ENCODE measurements around the gene WDR37. TPM values are rescaled to one million over a fixed set of nuclear protein-coding genes. Genes with fewer than 3 reads are reported as not detected.

Gene WDR37
- total and polyA plus RNA-seq, 2 donors (not counting 1 experiment from before 2014, with no cell fraction given), result 17.3 to 33.2 TPM

- no peaks in the 10 kb centered on the region for H3K27me3 Mint-ChIP-seq
- Histone ChIP-seq H3K9me3 (ENCODE audit: control extremely low read depth in 1 of 3, control insufficient read depth in 2 of 3, insufficient read depth in 1 of 3, low read length in 2 of 3) (no peaks in the 10 kb centered on the region), H3K79me2 (ENCODE audit: control insufficient read depth, insufficient read depth, low read length) (peaks cover 12% of the 10 kb centered on the region), H3K36me3 (replicated peaks in 1 of 2; ENCODE audit: control extremely low read depth in 1 of 2, control insufficient read depth in 1 of 2, extremely low read depth in 1 of 2, insufficient read depth in 2 of 2, low read length in 1 of 2) (peaks cover 1 to 90% of the 10 kb centered on the region in 2 experiments), H3K27me3 (replicated peaks in 1 of 4; ENCODE audit: control extremely low read depth in 1 of 4, control insufficient read depth in 3 of 4, insufficient read depth in 4 of 4, low read length in 3 of 4) (no peaks in the 10 kb centered on the region), H3K4me1 (ENCODE audit: control insufficient read depth in 2 of 2, insufficient read depth in 2 of 2, low read length in 2 of 2) (no peaks in the 10 kb centered on the region), H3K4me3 (ENCODE audit: control extremely low read depth in 1 of 5, extremely low read depth in 1 of 5, insufficient read depth in 1 of 5, low read depth in 2 of 5, low read length in 4 of 5) (no peak overlapping the region), H3K9ac (ENCODE audit: low read length) (no peak overlapping the region), H3K4me2 (replicated peaks; ENCODE audit: low read depth, low read length, poor library complexity, severe bottlenecking) (no peak overlapping the region), H2AFZ (ENCODE audit: insufficient read depth, low read depth, low read length, poor library complexity, severe bottlenecking) (no peak overlapping the region), H3K27ac (ENCODE audit: low read length in 2 of 2) (no peak overlapping the region), H4K20me1 (ENCODE audit: control insufficient read depth, insufficient read depth, low read length, poor library complexity, severe bottlenecking) (peaks cover 16% of the 10 kb centered on the region)
- intact Hi-C loops (cut with micrococcal nuclease), result no loop called here
- POLR2A ChIA-PET, result no interaction called here
- ATAC-seq (ENCODE audit: low read depth) (no peak), DNase-seq (no peak)
- no peaks in the 10 kb centered on the region for H3K9me3 Mint-ChIP-seq (ENCODE audit: insufficient read depth)
- over 99% methylated on average over 11 of the region's 14 CpGs for WGBS (ENCODE audit: insufficient coverage)
- no peak for TF ChIP-seq EZH2 (IDR thresholded peaks at IDR 0.05; ENCODE audit: borderline replicate concordance, insufficient read depth, low read depth, low read length, poor library complexity, severe bottlenecking)
- TF ChIP-seq CTCF (IDR thresholded peaks at IDR 0.05), result no peak
- H3K27ac Mint-ChIP-seq, result no peak overlapping the region
- peaks cover 3% of the 10 kb centered on the region for H3K4me1 Mint-ChIP-seq
- CTCF ChIA-PET, result no interaction called here
- H3K4me3 Mint-ChIP-seq, result no peak overlapping the region
Observed at GRCh38 chr10:1104971-1105370, 48.8 kb downstream of the WDR37 start.

- H3K27me3 ChIP-seq (replicated peaks in 1 of 4; ENCODE audit: control extremely low read depth in 1 of 4, control insufficient read depth in 3 of 4, insufficient read depth in 4 of 4, low read length in 3 of 4), result no peaks in the 10 kb centered on the region
- no peaks in the 10 kb centered on the region for H3K9me3 Mint-ChIP-seq (ENCODE audit: insufficient read depth)
- H3K79me2 ChIP-seq (ENCODE audit: control insufficient read depth, insufficient read depth, low read length), result peaks cover 18% of the 10 kb centered on the region
- no peak for DNase-seq
- CTCF ChIA-PET, result no interaction called here
- ATAC-seq (ENCODE audit: low read depth), result no peak
- intact Hi-C loops (cut with micrococcal nuclease), result no loop called here
- H3K4me1 Mint-ChIP-seq, result peaks cover 8% of the 10 kb centered on the region
- no peaks in the 10 kb centered on the region for H3K27me3 Mint-ChIP-seq
- no peak for TF ChIP-seq EZH2 (IDR thresholded peaks at IDR 0.05; ENCODE audit: borderline replicate concordance, insufficient read depth, low read depth, low read length, poor library complexity, severe bottlenecking)
- no peak for TF ChIP-seq CTCF (IDR thresholded peaks at IDR 0.05)
- peaks cover 3 to 92% of the 10 kb centered on the region in 2 experiments for H3K36me3 ChIP-seq (replicated peaks in 1 of 2; ENCODE audit: control extremely low read depth in 1 of 2, control insufficient read depth in 1 of 2, extremely low read depth in 1 of 2, insufficient read depth in 2 of 2, low read length in 1 of 2)
- H3K9ac ChIP-seq (ENCODE audit: low read length), result no peak overlapping the region
- POLR2A ChIA-PET, result no interaction called here
- no peak overlapping the region for H3K4me3 ChIP-seq (ENCODE audit: control extremely low read depth in 1 of 5, extremely low read depth in 1 of 5, insufficient read depth in 1 of 5, low read depth in 2 of 5, low read length in 4 of 5)
- H3K27ac Mint-ChIP-seq, result no peak overlapping the region
- H2AFZ ChIP-seq (ENCODE audit: insufficient read depth, low read depth, low read length, poor library complexity, severe bottlenecking), result no peak overlapping the region
- no peak overlapping the region for H3K4me2 ChIP-seq (replicated peaks; ENCODE audit: low read depth, low read length, poor library complexity, severe bottlenecking)
- H3K4me3 Mint-ChIP-seq, result no peak overlapping the region
- peaks cover 27% of the 10 kb centered on the region for H4K20me1 ChIP-seq (ENCODE audit: control insufficient read depth, insufficient read depth, low read length, poor library complexity, severe bottlenecking)
- H3K27ac ChIP-seq (ENCODE audit: low read length in 2 of 2), result no peak overlapping the region
- H3K4me1 ChIP-seq (ENCODE audit: control insufficient read depth in 2 of 2, insufficient read depth in 2 of 2, low read length in 2 of 2), result no peaks in the 10 kb centered on the region
- H3K9me3 ChIP-seq (ENCODE audit: control extremely low read depth in 1 of 3, control insufficient read depth in 2 of 3, insufficient read depth in 1 of 3, low read length in 2 of 3), result no peaks in the 10 kb centered on the region
- 98% methylated on average over 15 of the region's 15 CpGs for WGBS (ENCODE audit: insufficient coverage)
Observed at GRCh38 chr10:1107004-1107403, 50.8 kb downstream of the WDR37 start.

Measured in B cell (primary cell).